Thyroid gland (tissue), 4 donors: ENCODE results near the gene CASP4. TPM values are rescaled to one million over a fixed set of nuclear protein-coding genes. Genes with fewer than 3 reads are reported as not detected.

Source experiments
- DNase-seq, 2 donors: peaks; one replicate each; pipeline ENCODE4 v3.0.0-alpha.2; 2019
- H3K27ac ChIP-seq, 3 donors: fragments of 200-600 bp; sonication (generic); 1 replicate in 2 of 3; 2 replicates in 1 of 3; pipeline ENCODE4 v1.5.1; 2016 to 2019; ENCODE audit warnings: mild to moderate bottlenecking in 1 of 3, moderate library complexity in 1 of 3
- H3K27me3 ChIP-seq: fragments of 200-600 bp; sonication (generic); one replicate; pipeline ENCODE4 v1.5.1; 2019
- H3K36me3 ChIP-seq, 2 donors: fragments of 200-600 bp; sonication (generic); one replicate each; pipeline ENCODE4 v1.5.1; 2016 to 2019
- H3K4me1 ChIP-seq, 2 donors: fragments of 200-600 bp; sonication (generic); one replicate each; pipeline ENCODE4 v1.5.1; 2017 to 2019
- H3K4me3 ChIP-seq, 3 donors: fragments of 200-600 bp; sonication (generic); replicated peaks in 1 of 3; 1 replicate in 2 of 3; 2 replicates in 1 of 3; pipeline ENCODE4 v1.5.1; 2016; ENCODE audit warnings: mild to moderate bottlenecking in 1 of 3
- H3K9me3 ChIP-seq: fragments of 200-600 bp; sonication (generic); one replicate; pipeline ENCODE4 v1.5.1; 2017
- CTCF ChIP-seq, 6 experiments: fragments of 200-600 bp in 3 of 6; fragments of 450-650 bp in 3 of 6; sonication (generic) in 3 of 6; IDR thresholded peaks; one replicate each; pipeline ENCODE4 v1.5.1; 2016 to 2019; ENCODE audit warnings: antibody characterized with exemption in 6 of 6, mild to moderate bottlenecking in 2 of 6, inconsistent platforms in 1 of 6, moderate library complexity in 1 of 6
- POLR2A ChIP-seq, 2 donors: fragments of 450-650 bp; IDR thresholded peaks; one replicate each; pipeline ENCODE4 v1.6.1; 2017; ENCODE audit warnings: antibody characterized with exemption in 2 of 2, mild to moderate bottlenecking in 2 of 2, moderate library complexity in 1 of 2
- WGBS, 2 donors: methylation state at CpG; one replicate each; pipeline ENCODE4 v1.1.5; 2017; 5-methylcytosine and 5-hydroxymethylcytosine counted together
- intact Hi-C: fragments of 100-400 bp; cut with DNase I; formaldehyde crosslinking; loops from one replicate; pipeline ENCODE4 v1.15.1; 2023
- total RNA-seq, 4 donors: library from RNA; depleted of rRNA; stranded (reverse); fragments of >200 nt; gene quantifications; one replicate each; pipeline ENCODE4 v1.2.3, GENCODE V29; 2016

CASP4 gene
- total RNA-seq, 4 donors from 2014 or later = 26.0 to 62.3 (median 36.4) TPM

DNA sequence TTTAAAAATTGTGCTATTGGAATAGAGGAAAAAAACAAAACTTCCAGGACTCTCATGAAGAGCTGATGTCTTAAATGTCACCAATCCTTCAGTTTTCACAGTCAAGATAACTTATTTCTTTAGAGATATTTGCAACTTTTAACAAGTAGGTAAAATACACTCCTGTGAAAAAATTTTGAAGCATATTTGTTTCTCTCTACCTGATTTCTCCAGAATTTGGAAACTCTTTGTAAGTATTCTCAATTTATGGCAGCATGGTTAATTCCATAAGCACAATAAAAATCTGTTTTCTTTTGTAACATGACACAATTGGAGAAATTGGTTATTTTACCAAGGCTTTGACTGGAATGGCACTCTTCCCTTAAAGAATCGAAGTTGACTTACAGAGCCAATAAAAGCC is 4.1 kb downstream of the CASP4 start:
- intact Hi-C loops = no loop called here
- TF ChIP-seq POLR2A (IDR thresholded peaks at IDR 0.05) = no peak
- no peak for TF ChIP-seq CTCF (IDR thresholded peaks at IDR 0.05)
- H3K36me3 ChIP-seq = no peaks in the 10 kb centered on the region
- H3K27me3 ChIP-seq = no peaks in the 10 kb centered on the region
- H3K4me1 ChIP-seq = peaks cover 0 to 7% of the 10 kb centered on the region in 2 donors
- no peaks in the 10 kb centered on the region for H3K9me3 ChIP-seq
- 88 to 89% methylated on average over 1 of the region's 1 CpG for WGBS, 2 donors
- H3K4me3 ChIP-seq = no peak overlapping the region
- no peak overlapping the region for H3K27ac ChIP-seq
- DNase-seq = no peak

DNA sequence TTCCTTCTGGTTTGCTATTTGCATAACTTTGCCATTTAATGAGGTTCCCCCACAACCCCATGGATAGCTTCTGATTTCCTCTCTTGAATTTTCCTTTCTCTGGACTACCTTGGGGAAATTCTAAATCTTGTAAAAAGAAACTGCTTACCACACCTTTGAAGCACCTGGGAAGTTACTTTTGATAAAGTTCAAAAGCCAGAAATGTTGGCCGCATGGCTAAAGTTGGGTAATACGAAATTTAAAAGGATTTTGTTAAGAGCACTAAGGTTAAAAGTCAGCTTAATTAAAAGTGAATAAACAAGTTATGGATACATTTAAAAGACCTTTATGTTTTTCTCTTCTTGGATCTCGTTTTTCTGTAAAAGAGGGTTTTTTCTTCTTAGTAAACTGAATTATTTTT is 5.5 kb downstream of the CASP4 start:
- TF ChIP-seq POLR2A (IDR thresholded peaks at IDR 0.05) (no peak), CTCF (IDR thresholded peaks at IDR 0.05) (no peak)
- intact Hi-C loops = no loop called here

DNA sequence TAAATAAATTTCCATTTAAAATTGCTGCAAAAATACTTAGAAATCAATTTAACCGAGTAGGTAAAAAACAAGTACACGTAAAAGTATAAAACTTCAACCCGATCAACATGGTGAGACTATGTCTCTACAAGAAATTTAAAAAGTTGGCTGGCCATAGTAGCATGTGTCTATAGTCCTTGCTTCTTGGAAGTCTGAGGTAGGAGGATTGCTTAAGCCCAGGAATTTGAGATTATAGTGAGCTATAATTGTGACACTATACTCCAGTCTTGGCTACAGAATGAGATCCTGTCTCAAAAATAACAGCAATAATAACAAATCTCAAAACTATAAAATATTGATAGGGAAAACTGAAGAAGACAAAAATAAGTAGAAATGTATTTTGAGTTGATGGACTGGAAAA is 11.1 kb downstream of the CASP4 start:
- H3K27me3 ChIP-seq = no peaks in the 10 kb centered on the region

More for the DNA sequence above, 5.5 kb downstream of the CASP4 start:
- no peak for DNase-seq
- no peaks in the 10 kb centered on the region for H3K9me3 ChIP-seq
- peaks cover 0 to 7% of the 10 kb centered on the region in 2 donors for H3K4me1 ChIP-seq
- H3K36me3 ChIP-seq = no peaks in the 10 kb centered on the region
- 76 to 79% methylated on average over 3 of the region's 3 CpGs for WGBS, 2 donors
- H3K27ac ChIP-seq = no peak overlapping the region
- H3K27me3 ChIP-seq = no peaks in the 10 kb centered on the region
- H3K4me3 ChIP-seq = no peak overlapping the region

DNA sequence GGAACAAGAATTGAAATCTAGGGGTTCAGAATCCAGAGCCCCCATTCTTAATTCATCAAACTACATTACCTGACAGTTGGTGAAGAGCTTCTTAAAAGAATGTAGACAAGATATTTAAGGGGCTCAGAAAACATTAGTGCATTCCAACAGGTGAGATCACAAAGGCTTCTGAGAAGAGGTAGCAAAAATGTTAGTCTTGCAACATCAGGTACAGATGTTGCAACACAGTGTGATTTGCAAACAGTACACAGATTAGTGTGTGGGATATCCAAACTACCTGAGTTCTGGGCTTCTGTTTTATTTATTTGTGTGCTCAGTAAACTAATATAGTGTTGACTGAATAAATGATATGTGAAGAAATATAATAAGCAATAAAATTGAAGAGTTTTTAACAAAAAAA is 11.8 kb downstream of the CASP4 start:
- no peak for DNase-seq
- H3K9me3 ChIP-seq = no peaks in the 10 kb centered on the region
- no peaks in the 10 kb centered on the region for H3K36me3 ChIP-seq
- intact Hi-C loops = no loop called here
- H3K4me3 ChIP-seq = no peak overlapping the region
- no peak overlapping the region for H3K27ac ChIP-seq
- H3K27me3 ChIP-seq = no peaks in the 10 kb centered on the region
- TF ChIP-seq CTCF (IDR thresholded peaks at IDR 0.05) (no peak), POLR2A (IDR thresholded peaks at IDR 0.05) (no peak)
- no peaks in the 10 kb centered on the region for H3K4me1 ChIP-seq

More for the DNA sequence above, 11.1 kb downstream of the CASP4 start:
- no peak for DNase-seq
- TF ChIP-seq CTCF (IDR thresholded peaks at IDR 0.05) = no peak
- TF ChIP-seq POLR2A (IDR thresholded peaks at IDR 0.05) = no peak
- intact Hi-C loops = no loop called here
- H3K27ac ChIP-seq = no peak overlapping the region
- H3K4me1 ChIP-seq = no peaks in the 10 kb centered on the region
- H3K4me3 ChIP-seq = no peak overlapping the region
- WGBS, 2 donors = 62 to 96% methylated on average over 3 of the region's 3 CpGs
- H3K9me3 ChIP-seq = no peaks in the 10 kb centered on the region
- H3K36me3 ChIP-seq = no peaks in the 10 kb centered on the region

DNA sequence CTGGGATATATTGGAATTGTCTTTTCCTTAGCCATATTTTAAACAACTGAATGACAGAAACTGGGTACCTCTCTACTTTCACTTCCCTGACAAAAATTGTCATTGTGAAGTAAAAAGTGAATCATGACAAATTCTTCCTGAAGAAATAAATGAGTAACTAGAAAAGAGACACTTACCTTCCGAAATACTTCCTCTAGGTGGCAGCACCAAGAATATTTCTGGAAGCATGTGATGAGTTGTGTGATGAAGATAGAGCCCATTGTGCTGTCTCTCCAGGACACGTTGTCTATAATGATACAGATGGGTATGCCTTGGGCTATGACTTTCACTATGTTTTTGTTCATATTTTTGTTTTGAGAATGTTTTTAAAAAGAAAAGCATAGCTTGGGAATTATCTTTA is 21.5 kb downstream of the CASP4 start:
- intact Hi-C loops = no loop called here
- no peaks in the 10 kb centered on the region for H3K4me1 ChIP-seq
- no peaks in the 10 kb centered on the region for H3K9me3 ChIP-seq
- no peak overlapping the region for H3K4me3 ChIP-seq
- peaks cover 0 to 4% of the 10 kb centered on the region in 2 donors for H3K36me3 ChIP-seq
- TF ChIP-seq POLR2A (IDR thresholded peaks at IDR 0.05) = no peak
- peak in 3 of 6 experiments; percentile 26 to 38 (median 32) for TF ChIP-seq CTCF (IDR thresholded peaks at IDR 0.05)
- no peak overlapping the region for H3K27ac ChIP-seq
- no peaks in the 10 kb centered on the region for H3K27me3 ChIP-seq
- 16 to 26% methylated on average over 2 of the region's 2 CpGs for WGBS, 2 donors
- DNase-seq = no peak
